HL-60 (cell line): ENCODE measurements around the gene ANKRD53.

Source experiments
- DNase-seq, 2 experiments: peaks; one replicate each; pipeline ENCODE4 v3.0.0-alpha.2; 2010 to 2020; ENCODE audit warnings: low read depth in 1 of 2, low spot score in 1 of 2
- H3K27ac ChIP-seq: fragments of 250-450 bp; sonication (Bioruptor Pico); replicated peaks from 2 replicates; pipeline ENCODE4 v1.5.1; 2020; ENCODE audit warnings: mild to moderate bottlenecking, moderate library complexity
- H3K27me3 ChIP-seq: fragments of 250-450 bp; sonication (Bioruptor Pico); 2 replicates; pipeline ENCODE4 v1.5.1; 2021; ENCODE audit warnings: mild to moderate bottlenecking, moderate library complexity; ENCODE audit not compliant: insufficient read depth, poor library complexity, severe bottlenecking
- H3K4me3 ChIP-seq: replicated peaks from 2 replicates; pipeline ENCODE4 v1.5.1; 2011; ENCODE audit warnings: mild to moderate bottlenecking, control low read depth, low read length; ENCODE audit not compliant: insufficient read depth
- GABPA ChIP-seq: IDR thresholded peaks from 2 replicates; pipeline ENCODE4 v1.6.1; 2012; ENCODE audit warnings: low read depth
- POLR2AphosphoS5 ChIP-seq: IDR thresholded peaks from 2 replicates; pipeline ENCODE4 v1.6.1; 2012; ENCODE audit warnings: low read depth
- SPI1 ChIP-seq: IDR thresholded peaks from 2 replicates; pipeline ENCODE4 v1.6.1; 2012; ENCODE audit warnings: low read depth, mild to moderate bottlenecking, borderline replicate concordance
- TF ChIP-seq, protein P1 (sequence below): IDR thresholded peaks from 2 replicates; pipeline ENCODE4 v1.6.1; 2012; ENCODE audit warnings: low read depth; ENCODE audit not compliant: insufficient replicate concordance
- TF ChIP-seq, protein P2 (sequence below): IDR thresholded peaks from one replicate; pipeline ENCODE4 v1.5.1; 2011; ENCODE audit warnings: low read length, control low read depth, inconsistent platforms; ENCODE audit not compliant: insufficient read depth

ANKRD53 gene

DNA sequence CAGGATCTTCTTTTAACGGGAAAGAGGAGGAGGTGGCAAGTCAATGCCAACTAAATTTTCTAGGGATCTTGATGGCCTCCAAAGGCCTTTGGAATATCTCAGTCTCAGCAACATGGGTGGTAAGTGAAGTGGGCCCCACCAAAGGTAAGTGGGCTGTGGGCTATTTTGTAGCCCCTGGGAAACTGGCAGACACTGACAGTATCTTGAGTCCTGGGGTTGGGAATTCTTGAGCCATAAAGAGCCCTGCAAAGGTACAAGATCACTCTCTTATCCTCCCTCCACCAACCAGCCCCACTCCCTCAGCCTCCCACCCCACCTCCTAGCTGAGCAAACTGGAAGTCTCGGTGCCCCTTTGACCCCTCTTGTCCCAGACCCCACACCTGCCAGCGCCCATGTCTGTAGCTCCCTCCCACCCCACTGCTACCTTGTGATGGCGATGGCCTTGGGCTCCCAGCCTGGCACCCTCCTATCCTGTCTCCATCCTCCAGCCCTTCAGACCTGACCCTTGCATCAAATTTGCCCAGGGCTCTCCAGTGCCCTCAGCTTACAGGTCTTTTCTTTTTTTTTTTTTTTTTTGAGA is 34.2 kb upstream of the ANKRD53 start:
- TF ChIP-seq SPI1 (no peak), POLR2AphosphoS5 (no peak), GABPA (no peak)
- TF ChIP-seq, protein P1, sequence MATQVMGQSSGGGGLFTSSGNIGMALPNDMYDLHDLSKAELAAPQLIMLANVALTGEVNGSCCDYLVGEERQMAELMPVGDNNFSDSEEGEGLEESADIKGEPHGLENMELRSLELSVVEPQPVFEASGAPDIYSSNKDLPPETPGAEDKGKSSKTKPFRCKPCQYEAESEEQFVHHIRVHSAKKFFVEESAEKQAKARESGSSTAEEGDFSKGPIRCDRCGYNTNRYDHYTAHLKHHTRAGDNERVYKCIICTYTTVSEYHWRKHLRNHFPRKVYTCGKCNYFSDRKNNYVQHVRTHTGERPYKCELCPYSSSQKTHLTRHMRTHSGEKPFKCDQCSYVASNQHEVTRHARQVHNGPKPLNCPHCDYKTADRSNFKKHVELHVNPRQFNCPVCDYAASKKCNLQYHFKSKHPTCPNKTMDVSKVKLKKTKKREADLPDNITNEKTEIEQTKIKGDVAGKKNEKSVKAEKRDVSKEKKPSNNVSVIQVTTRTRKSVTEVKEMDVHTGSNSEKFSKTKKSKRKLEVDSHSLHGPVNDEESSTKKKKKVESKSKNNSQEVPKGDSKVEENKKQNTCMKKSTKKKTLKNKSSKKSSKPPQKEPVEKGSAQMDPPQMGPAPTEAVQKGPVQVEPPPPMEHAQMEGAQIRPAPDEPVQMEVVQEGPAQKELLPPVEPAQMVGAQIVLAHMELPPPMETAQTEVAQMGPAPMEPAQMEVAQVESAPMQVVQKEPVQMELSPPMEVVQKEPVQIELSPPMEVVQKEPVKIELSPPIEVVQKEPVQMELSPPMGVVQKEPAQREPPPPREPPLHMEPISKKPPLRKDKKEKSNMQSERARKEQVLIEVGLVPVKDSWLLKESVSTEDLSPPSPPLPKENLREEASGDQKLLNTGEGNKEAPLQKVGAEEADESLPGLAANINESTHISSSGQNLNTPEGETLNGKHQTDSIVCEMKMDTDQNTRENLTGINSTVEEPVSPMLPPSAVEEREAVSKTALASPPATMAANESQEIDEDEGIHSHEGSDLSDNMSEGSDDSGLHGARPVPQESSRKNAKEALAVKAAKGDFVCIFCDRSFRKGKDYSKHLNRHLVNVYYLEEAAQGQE = no peak
- TF ChIP-seq, protein P2, sequence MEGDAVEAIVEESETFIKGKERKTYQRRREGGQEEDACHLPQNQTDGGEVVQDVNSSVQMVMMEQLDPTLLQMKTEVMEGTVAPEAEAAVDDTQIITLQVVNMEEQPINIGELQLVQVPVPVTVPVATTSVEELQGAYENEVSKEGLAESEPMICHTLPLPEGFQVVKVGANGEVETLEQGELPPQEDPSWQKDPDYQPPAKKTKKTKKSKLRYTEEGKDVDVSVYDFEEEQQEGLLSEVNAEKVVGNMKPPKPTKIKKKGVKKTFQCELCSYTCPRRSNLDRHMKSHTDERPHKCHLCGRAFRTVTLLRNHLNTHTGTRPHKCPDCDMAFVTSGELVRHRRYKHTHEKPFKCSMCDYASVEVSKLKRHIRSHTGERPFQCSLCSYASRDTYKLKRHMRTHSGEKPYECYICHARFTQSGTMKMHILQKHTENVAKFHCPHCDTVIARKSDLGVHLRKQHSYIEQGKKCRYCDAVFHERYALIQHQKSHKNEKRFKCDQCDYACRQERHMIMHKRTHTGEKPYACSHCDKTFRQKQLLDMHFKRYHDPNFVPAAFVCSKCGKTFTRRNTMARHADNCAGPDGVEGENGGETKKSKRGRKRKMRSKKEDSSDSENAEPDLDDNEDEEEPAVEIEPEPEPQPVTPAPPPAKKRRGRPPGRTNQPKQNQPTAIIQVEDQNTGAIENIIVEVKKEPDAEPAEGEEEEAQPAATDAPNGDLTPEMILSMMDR = no peak
- H3K4me3 ChIP-seq = no peak overlapping the region
- peaks cover 8% of the 10 kb centered on the region for H3K27me3 ChIP-seq
- DNase-seq = no peak
- H3K27ac ChIP-seq = no peak overlapping the region

DNA sequence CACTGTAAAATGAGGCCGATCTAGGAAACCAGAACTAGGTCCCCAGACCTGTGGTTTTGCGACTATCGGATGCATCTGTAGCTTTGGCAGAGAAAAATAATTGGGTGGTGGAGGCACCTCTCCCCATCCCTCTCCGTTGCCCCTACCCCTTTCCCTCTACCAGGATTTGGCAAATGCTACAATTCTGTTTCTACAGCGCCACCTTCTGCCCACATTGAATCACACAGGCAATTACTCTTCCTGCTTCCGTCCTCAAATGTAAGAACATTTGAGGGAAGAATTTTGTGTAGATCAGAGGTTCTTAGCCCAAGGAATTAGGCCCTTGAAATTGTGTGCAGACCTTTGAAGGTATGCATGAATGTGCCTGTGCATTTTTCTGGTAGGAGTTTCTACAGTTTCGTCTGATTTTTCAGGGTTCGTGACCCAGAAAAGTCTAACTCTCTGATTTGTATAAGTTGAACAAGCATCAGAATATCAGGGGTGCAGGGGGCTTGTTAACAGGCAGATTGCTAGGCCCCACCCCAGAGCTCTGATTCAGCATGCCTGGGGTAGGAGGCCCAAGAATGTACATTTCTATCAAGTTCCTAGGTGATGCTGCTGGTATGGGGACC is 31.5 kb upstream of the ANKRD53 start:
- Histone ChIP-seq H3K4me3 (no peak overlapping the region), H3K27ac (no peak overlapping the region), H3K27me3 (peaks cover 18% of the 10 kb centered on the region)
- TF ChIP-seq, protein P2 = peak; percentile 75
- TF ChIP-seq POLR2AphosphoS5 (no peak), SPI1 (no peak), GABPA (no peak)
- TF ChIP-seq, protein P1 = no peak
- peak in 1 of 2 experiments; percentile 42 for DNase-seq

DNA sequence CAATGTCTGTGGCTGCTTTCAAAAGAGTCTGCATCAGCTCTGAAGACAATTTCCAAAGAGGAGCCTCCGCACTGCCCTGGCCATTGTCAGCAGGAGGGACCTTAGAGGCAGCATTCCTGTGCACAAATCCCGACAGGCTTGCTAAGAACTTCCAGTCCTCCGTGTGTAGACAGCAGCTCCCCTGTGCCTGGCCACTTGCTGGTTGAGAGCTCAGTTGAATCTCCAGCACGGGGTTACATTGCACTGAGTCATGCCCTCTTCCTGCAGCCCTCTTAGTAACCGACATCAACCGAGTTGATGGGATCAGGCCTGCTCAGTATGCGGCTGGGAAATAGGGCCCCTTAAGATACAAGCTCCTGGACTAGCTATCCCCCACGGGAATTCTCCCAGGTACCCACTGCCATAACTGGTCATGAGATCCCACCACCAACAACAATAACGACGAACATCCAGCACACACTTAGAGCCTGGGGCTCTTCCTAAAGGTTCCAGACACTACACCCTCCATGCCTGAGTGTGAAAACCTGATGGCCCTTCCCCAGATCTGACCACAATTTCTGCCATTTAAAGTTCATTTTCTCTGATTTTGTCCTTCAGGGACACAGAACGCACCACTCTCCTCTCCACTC is 30.8 kb upstream of the ANKRD53 start:
- H3K27me3 ChIP-seq = peaks cover 21% of the 10 kb centered on the region
- H3K27ac ChIP-seq = no peak overlapping the region
- H3K4me3 ChIP-seq = no peak overlapping the region
- no peak for DNase-seq
- no peak for TF ChIP-seq SPI1

DNA sequence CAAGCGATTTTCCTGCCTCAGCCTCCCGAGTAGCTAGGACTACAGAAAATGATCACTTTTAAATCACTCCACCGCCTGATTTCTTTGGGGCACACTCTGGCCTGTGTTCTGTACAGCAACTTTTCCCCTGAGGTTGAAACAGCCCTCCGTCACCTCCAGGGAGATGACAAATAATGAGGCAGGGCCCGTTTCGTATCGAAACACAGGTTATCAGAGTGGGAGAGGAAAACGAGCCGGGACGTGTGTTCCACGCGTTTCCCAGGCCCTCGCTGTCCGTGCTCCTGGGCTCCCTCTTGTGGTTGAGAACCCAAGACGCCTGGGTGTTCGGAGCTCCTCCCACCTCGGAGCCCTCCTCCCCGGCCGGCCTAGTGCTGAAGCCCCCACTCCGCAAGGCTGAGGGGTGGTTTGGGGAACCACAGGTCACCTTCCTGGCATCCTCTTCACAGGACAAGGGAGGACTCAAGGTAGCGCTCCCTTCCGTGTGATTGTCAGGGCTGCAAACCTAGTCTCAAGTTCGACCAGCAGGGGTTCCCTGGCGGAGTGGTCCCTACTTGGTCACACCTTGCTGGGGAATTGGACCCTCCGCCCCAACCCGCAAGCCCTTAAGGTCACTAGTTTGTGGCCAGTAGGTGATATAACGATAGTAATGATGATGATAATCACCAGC is 30.0 kb upstream of the ANKRD53 start:
- Histone ChIP-seq H3K4me3 (no peak overlapping the region), H3K27ac (no peak overlapping the region), H3K27me3 (peaks cover 27% of the 10 kb centered on the region)
- peak; percentile 32 to 66 for DNase-seq
- TF ChIP-seq GABPA = no peak
- TF ChIP-seq, protein P2 = peak; percentile 74
